Esophagus squamous epithelium (tissue), 5 donors: ENCODE data around the gene RABIF. TPM values are rescaled to one million over a fixed set of nuclear protein-coding genes. Genes with fewer than 3 reads are reported as not detected.
A peak's percentile ranks its signal among the peaks of the same experiment; 100 is the strongest.

Source experiments
- DNase-seq: peaks from one replicate; lab custom pipeline; 2025; lab: John Stamatoyannopoulos, UW
- H3K27ac ChIP-seq, 4 donors: fragments of 200-600 bp; sonication (generic); one replicate each; pipeline ENCODE4 v1.5.1; 2016 to 2019; ENCODE audit warnings: mild to moderate bottlenecking in 1 of 4
- H3K27me3 ChIP-seq, 4 donors: fragments of 200-600 bp; sonication (generic); 1 replicate in 3 of 4; 2 replicates in 1 of 4; pipeline versions ENCODE4 v1.5.1 to v1.6.0; 2017 to 2021; ENCODE audit warnings: antibody characterized with exemption in 1 of 4
- H3K36me3 ChIP-seq, 3 donors: fragments of 200-600 bp; sonication (generic); one replicate each; pipeline ENCODE4 v1.5.1; 2016 to 2019
- H3K4me1 ChIP-seq, 3 donors: fragments of 200-600 bp; sonication (generic); one replicate each; pipeline ENCODE4 v1.5.1; 2017 to 2019
- H3K4me3 ChIP-seq, 4 donors: fragments of 200-600 bp; sonication (generic); 1 replicate in 3 of 4; 2 replicates in 1 of 4; pipeline ENCODE4 v1.5.1; 2016 to 2019; ENCODE audit warnings: mild to moderate bottlenecking in 2 of 4, moderate library complexity in 1 of 4
- H3K9me3 ChIP-seq, 3 donors: fragments of 200-600 bp; sonication (generic); one replicate each; pipeline ENCODE4 v1.5.1; 2016 to 2019
- CTCF ChIP-seq, 6 experiments: fragments of 450-650 bp in 4 of 6; fragments of 200-600 bp in 2 of 6; sonication (generic) in 2 of 6; IDR thresholded peaks; one replicate each; pipeline ENCODE4 v1.5.1; 2016 to 2019; ENCODE audit warnings: antibody characterized with exemption in 6 of 6, mild to moderate bottlenecking in 4 of 6, moderate library complexity in 4 of 6
- POLR2A ChIP-seq, 4 donors: fragments of 450-650 bp; IDR thresholded peaks; one replicate each; pipeline ENCODE4 v1.6.1; 2017; ENCODE audit warnings: antibody characterized with exemption in 4 of 4, mild to moderate bottlenecking in 4 of 4, moderate library complexity in 3 of 4
- WGBS, 2 donors: methylation state at CpG; one replicate each; pipeline ENCODE4 v1.1.5; 2018; 5-methylcytosine and 5-hydroxymethylcytosine counted together
- intact Hi-C: fragments of 100-400 bp; cut with DNase I; formaldehyde crosslinking; loops from one replicate; pipeline ENCODE4 v1.15.0; 2022
- total RNA-seq, 4 donors: library from RNA; depleted of rRNA; stranded (reverse); fragments of >200 nt; gene quantifications; one replicate each; pipeline ENCODE4 v1.1.0, GENCODE V29; 2016
- donor health status: DM: yes; HTN: yes; CAD: no.

Gene RABIF
- total RNA-seq, 4 donors from 2014 or later, result 4.9 to 10.4 (median 8.0) TPM

- H3K9me3 ChIP-seq, result no peaks in the 10 kb centered on the region
- H3K27ac ChIP-seq, result no peak overlapping the region
- no peak for TF ChIP-seq POLR2A (IDR thresholded peaks at IDR 0.05)
- no peak for TF ChIP-seq CTCF (IDR thresholded peaks at IDR 0.05)
- 76 to 98% methylated on average over 6 to 8 of the region's 11 CpGs for WGBS, 2 donors
- H3K4me3 ChIP-seq, result no peak overlapping the region
- H3K36me3 ChIP-seq, result no peaks in the 10 kb centered on the region
- no peaks in the 10 kb centered on the region for H3K27me3 ChIP-seq
- no peak for DNase-seq
- intact Hi-C loops, result no loop called here
- peaks cover 4 to 35% (median 12%) of the 10 kb centered on the region in 3 donors for H3K4me1 ChIP-seq
Measured at GRCh38 chr1:202843081-202843480, 45.9 kb downstream of the RABIF start.

GRCh38 chr1:202837746-202838262 lies 51.1 kb downstream of the RABIF start:
- H3K27ac ChIP-seq, result peak overlapping the region in 3 of 4 donors; percentile 65 to 72 (median 70)
- no peaks in the 10 kb centered on the region for H3K36me3 ChIP-seq
- 55 to 83% methylated on average over 4 to 5 of the region's 5 CpGs for WGBS, 2 donors

GRCh38 chr1:202836623-202837403 lies 52.1 kb downstream of the RABIF start:
- 64 to 65% methylated on average over 5 of the region's 5 CpGs for WGBS, 2 donors
- no peaks in the 10 kb centered on the region for H3K27me3 ChIP-seq
- H3K4me1 ChIP-seq, result peaks cover 34 to 49% (median 34%) of the 10 kb centered on the region in 3 donors
- peak overlapping the region; percentile 65 to 72 (median 68) for H3K27ac ChIP-seq
- intact Hi-C loops, result no loop called here
- no peaks in the 10 kb centered on the region for H3K9me3 ChIP-seq
- peak in 1 of 6 experiments; percentile 38 for TF ChIP-seq CTCF (IDR thresholded peaks at IDR 0.05)
- no peak for TF ChIP-seq POLR2A (IDR thresholded peaks at IDR 0.05)
- H3K36me3 ChIP-seq, result no peaks in the 10 kb centered on the region
- no peak overlapping the region for H3K4me3 ChIP-seq
- DNase-seq, result no peak

More at GRCh38 chr1:202837746-202838262, 51.1 kb downstream of the RABIF start:
- intact Hi-C loops, result no loop called here
- no peaks in the 10 kb centered on the region for H3K9me3 ChIP-seq
- no peak for TF ChIP-seq POLR2A (IDR thresholded peaks at IDR 0.05)
- TF ChIP-seq CTCF (IDR thresholded peaks at IDR 0.05), result no peak
- H3K4me3 ChIP-seq, result no peak overlapping the region
- peaks cover 34 to 49% (median 34%) of the 10 kb centered on the region in 3 donors for H3K4me1 ChIP-seq
- no peaks in the 10 kb centered on the region for H3K27me3 ChIP-seq
- no peak for DNase-seq

DNA sequence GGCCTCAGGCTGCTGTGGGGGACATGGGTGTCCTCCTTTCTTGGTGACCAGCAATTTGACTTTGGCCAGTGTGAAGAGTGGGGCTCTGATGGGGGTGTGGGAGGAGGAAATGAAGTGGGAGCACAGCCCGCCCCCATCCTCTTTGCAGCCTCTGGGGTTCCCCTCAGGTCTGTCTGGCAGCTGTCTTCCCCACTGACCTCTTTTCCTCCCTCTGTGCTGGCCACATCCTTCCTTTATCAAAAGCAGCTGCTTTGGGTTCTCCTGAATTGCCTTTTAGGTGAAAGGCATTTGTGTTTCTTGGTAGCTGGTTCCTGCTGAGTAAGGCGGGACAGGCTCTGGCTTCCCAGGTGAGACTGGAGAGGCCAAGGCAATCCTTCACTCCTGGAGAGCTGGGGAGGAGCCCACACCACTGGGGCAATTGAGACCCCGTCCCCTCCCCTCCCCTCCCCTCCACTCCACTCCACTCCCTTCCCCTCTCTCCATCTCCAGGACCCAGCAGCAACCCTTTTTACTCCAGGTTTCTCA lies 53.3 kb downstream of the RABIF start:
- Histone ChIP-seq H3K27ac (peak overlapping the region; percentile 65 to 72 (median 70)), H3K27me3 (no peaks in the 10 kb centered on the region), H3K4me1 (peaks cover 34 to 49% (median 34%) of the 10 kb centered on the region in 3 donors), H3K4me3 (no peak overlapping the region), H3K36me3 (no peaks in the 10 kb centered on the region), H3K9me3 (no peaks in the 10 kb centered on the region)
- intact Hi-C loops, result no loop called here
- TF ChIP-seq POLR2A (IDR thresholded peaks at IDR 0.05) (no peak), CTCF (IDR thresholded peaks at IDR 0.05) (no peak)
- 18 to 78% methylated on average over 1 to 3 of the region's 3 CpGs for WGBS, 2 donors
- DNase-seq, result no peak
